K562 (cell line): Measurements from ENCODE around the gene CETN1. TPM values are rescaled to one million over a fixed set of nuclear protein-coding genes. Genes with fewer than 3 reads are reported as not detected.

ENCODE experiments used
- ATAC-seq: fragments of 200-7000 bp; cut with Tn5 transposase; 3 replicates; pipeline ENCODE4 v1.9.1; 2020; ENCODE audit warnings: moderate library complexity
- BruUV-seq: library from RNA; stranded (reverse); fragments of 400-500 nt; replicated peaks from 2 replicates; lab custom pipeline; 2021; lab: Mats Ljungman, UMichigan
- CTCF ChIA-PET: fragments of 300-600 bp; formaldehyde crosslinking; extraction: SDS; loops from one replicate; lab custom pipeline; 2021; ENCODE audit warnings: low intra/inter-chr PET ratio; lab: Yijun Ruan, JAX
- POLR2A ChIA-PET: fragments of 300-600, 350-650 bp; sonication (Branson Sonifier 250); formaldehyde crosslinking; extraction: SDS; loops from one replicate; lab custom pipeline; 2021; ENCODE audit warnings: antibody characterized with exemption, inconsistent platforms; lab: Yijun Ruan, JAX
- DNase-seq, 4 experiments: peaks; one replicate each; pipeline versions ENCODE4 v3.0.0 to v3.0.0-alpha.2; 2011 to 2018; ENCODE audit warnings: low spot score in 3 of 4, mixed read lengths in 3 of 4; ENCODE audit errors: extremely low read depth in 1 of 4
- FAIRE-seq: peaks from 2 replicates; lab custom pipeline; 2011; peaks lifted over from hg19 to GRCh38; lab: Jason Lieb, UNC
- H2AFZ ChIP-seq: 2 replicates; pipeline ENCODE4 v1.6.0; 2011; ENCODE audit warnings: low read depth, low read length, control low read depth, inconsistent platforms
- H3K27ac ChIP-seq: fragments of 200-600 bp; 3 replicates; pipeline ENCODE4 v1.8.0; 2011; ENCODE audit warnings: low read depth, mild to moderate bottlenecking, control low read depth, inconsistent platforms, low read length, moderate library complexity, mixed read lengths; ENCODE audit errors: extremely low read depth
- H3K27me3 ChIP-seq, 2 experiments: fragments of 300-600 bp in 1 of 2; 2 replicates in 1 of 2; 3 replicates in 1 of 2; pipeline versions ENCODE4 v1.6.0 to v1.8.0; 2011; ENCODE audit warnings: inconsistent platforms in 2 of 2, low read length in 2 of 2, mild to moderate bottlenecking in 1 of 2, mixed read lengths in 1 of 2, moderate library complexity in 1 of 2; ENCODE audit not compliant: control insufficient read depth in 2 of 2, insufficient read depth in 2 of 2
- H3K36me3 ChIP-seq: fragments of 300-600 bp; 3 replicates; pipeline ENCODE4 v1.8.0; 2011; ENCODE audit warnings: mild to moderate bottlenecking, low read length, inconsistent platforms; ENCODE audit not compliant: control insufficient read depth, insufficient read depth
- H3K4me1 ChIP-seq, 2 experiments: fragments of 200-600 bp in 1 of 2; replicated peaks in 1 of 2; 2 replicates in 1 of 2; 3 replicates in 1 of 2; pipeline versions ENCODE4 v1.5.1 to v1.8.0; 2011; ENCODE audit warnings: inconsistent platforms in 2 of 2, low read length in 2 of 2, mild to moderate bottlenecking in 1 of 2, mixed read lengths in 1 of 2, moderate library complexity in 1 of 2; ENCODE audit not compliant: control insufficient read depth in 2 of 2, insufficient read depth in 2 of 2
- H3K4me2 ChIP-seq: 2 replicates; pipeline ENCODE4 v1.6.1; 2011; ENCODE audit warnings: low read length, control low read depth, inconsistent platforms, mixed read lengths; ENCODE audit not compliant: insufficient read depth
- H3K4me3 ChIP-seq: fragments of 200-600 bp; sonication (generic), shearing (Covaris generic); 2 replicates; pipeline ENCODE4 v1.5.1; 2016; ENCODE audit warnings: control low read depth, inconsistent platforms
- H3K79me2 ChIP-seq: fragments of 200-600 bp; 3 replicates; pipeline ENCODE4 v1.8.0; 2011; ENCODE audit warnings: low read length, inconsistent platforms; ENCODE audit not compliant: control insufficient read depth, insufficient read depth
- H3K9ac ChIP-seq, 2 experiments: 2 replicates each; pipeline versions ENCODE4 v1.6.0 to v1.6.1; 2011; ENCODE audit warnings: low read depth in 2 of 2, low read length in 2 of 2, control low read depth in 1 of 2, inconsistent platforms in 1 of 2, mild to moderate bottlenecking in 1 of 2, mixed read lengths in 1 of 2; ENCODE audit not compliant: insufficient read depth in 1 of 2
- H3K9me1 ChIP-seq: one replicate; pipeline ENCODE4 v1.6.0; 2011; ENCODE audit warnings: inconsistent platforms, mild to moderate bottlenecking, low read length, moderate library complexity; ENCODE audit not compliant: control insufficient read depth, insufficient read depth
- H3K9me3 ChIP-seq: replicated peaks from 2 replicates; pipeline ENCODE4 v1.5.1; 2011; ENCODE audit warnings: low read depth, low read length, inconsistent platforms; ENCODE audit not compliant: control insufficient read depth, insufficient read depth
- H4K20me1 ChIP-seq: replicated peaks from 2 replicates; pipeline ENCODE4 v1.6.1; 2011; ENCODE audit warnings: low read length, inconsistent platforms, mixed read lengths; ENCODE audit not compliant: control insufficient read depth, insufficient read depth
- C11orf30 ChIP-seq: fragments of 450-650 bp; IDR thresholded peaks from 2 replicates; pipeline ENCODE4 v1.6.1; 2016; ENCODE audit warnings: low read depth, mild to moderate bottlenecking
- DIDO1 ChIP-seq: fragments of 450-650 bp; IDR thresholded peaks from 2 replicates; pipeline ENCODE4 v1.6.1; 2016; ENCODE audit warnings: low read depth, missing biosample characterization, missing genetic modification characterization
- DNMT1 ChIP-seq: fragments of 450-650 bp; IDR thresholded peaks from 2 replicates; pipeline ENCODE4 v1.6.1; 2016; ENCODE audit warnings: antibody characterized with exemption, mild to moderate bottlenecking
- KLF10 ChIP-seq: fragments of 250-450 bp; sonication (Bioruptor Pico); IDR thresholded peaks from 2 replicates; pipeline ENCODE4 v1.6.1; 2021; ENCODE audit warnings: matching md5 sums
- NR2C2 ChIP-seq, 2 experiments: fragments of 200-800 bp in 1 of 2; sonication (Bioruptor generic) in 1 of 2; sonication (generic) in 1 of 2; formaldehyde crosslinking in 1 of 2; IDR thresholded peaks; 2 replicates each; pipeline versions ENCODE4 v1.6.1 to v1.8.0; 2016 to 2022; ENCODE audit warnings: mild to moderate bottlenecking in 1 of 2, missing compliant biosample characterization in 1 of 2, missing genetic modification characterization in 1 of 2, missing genetic modification reagents in 1 of 2
- POLR2A ChIP-seq: fragments of 450-650 bp; conservative IDR thresholded peaks from 2 replicates; pipeline ENCODE4 v1.6.1; 2016
- SMARCA4 ChIP-seq: fragments of 450-650 bp; IDR thresholded peaks from 2 replicates; pipeline ENCODE4 v1.6.1; 2016
- TAF9B ChIP-seq: fragments of 450-650 bp; IDR thresholded peaks from 2 replicates; pipeline ENCODE4 v1.6.1; 2018; ENCODE audit warnings: mild to moderate bottlenecking; ENCODE audit not compliant: partially characterized antibody
- ZBTB7A ChIP-seq: IDR thresholded peaks from 2 replicates; pipeline ENCODE4 v1.6.1; 2011; ENCODE audit warnings: low read depth, mild to moderate bottlenecking, low read length, moderate library complexity, borderline replicate concordance; ENCODE audit not compliant: control insufficient read depth
- WGBS: fragments of 100-300 bp; shearing (Covaris generic); methylation state at CpG from one replicate; pipeline ENCODE4 v1.1.6; 2016; ENCODE audit warnings: low coverage, mixed read lengths; ENCODE audit not compliant: insufficient coverage; ENCODE audit errors: missing lambda C conversion rate; 5-methylcytosine and 5-hydroxymethylcytosine counted together
- in situ Hi-C: fragments of 300-500 bp; cut with MboI; formaldehyde crosslinking; loops from 4 replicates; pipeline ENCODE4 v1.15.0; 2018; ENCODE audit warnings: inconsistent platforms, mixed read lengths
- intact Hi-C: fragments of 100-400 bp; cut with micrococcal nuclease; formaldehyde crosslinking; loops from 2 replicates; pipeline ENCODE4 v1.14.2; 2022
- polyA plus RNA-seq, 8 experiments: library from polyadenylated mRNA; depleted of rRNA in 4 of 8; stranded (reverse) in 5 of 8; unstranded in 3 of 8; fragments of >200 nt; fragmentation: Nextera tagmentation in 2 of 8; fragmentation: Illumina TruSeq in 1 of 8; extraction: Ambion mirVana in 2 of 8; extraction: Trizol in 1 of 8; gene quantifications; 2 replicates each; pipeline versions ENCODE4 v1.2.1 to v1.2.3, GENCODE V29; 2011 to 2014; ENCODE audit warnings: inconsistent platforms in 1 of 8, missing spikeins in 1 of 8
- total RNA-seq, 7 experiments: library from RNA; depleted of rRNA in 6 of 7; stranded (reverse); fragments of >200 nt in 6 of 7; fragmentation: Illumina TruSeq in 2 of 7; extraction: Trizol in 2 of 7; gene quantifications; 2 replicates each; pipeline versions ENCODE4 v1.2.1 to v1.2.3, GENCODE V29; 2011 to 2021; ENCODE audit warnings: low replicate concordance in 1 of 7
- TF ChIP-seq, protein P1 (sequence below): sonication (generic); formaldehyde crosslinking; IDR thresholded peaks from 2 replicates; pipeline ENCODE4 v1.8.0; 2022; ENCODE audit warnings: mild to moderate bottlenecking, missing genetic modification reagents
- TF ChIP-seq, protein P2 (sequence below): sonication (generic); formaldehyde crosslinking; IDR thresholded peaks from 2 replicates; pipeline ENCODE4 v1.8.0; 2022; ENCODE audit warnings: mild to moderate bottlenecking, low read depth, missing genetic modification reagents

Gene CETN1
- total and polyA plus RNA-seq, 9 of the 15 experiments (the other 6 are each of a cell fraction or from before 2014, with no cell fraction given) = 0.07 to 0.34 (median 0.19) TPM; not detected in 3

DNA sequence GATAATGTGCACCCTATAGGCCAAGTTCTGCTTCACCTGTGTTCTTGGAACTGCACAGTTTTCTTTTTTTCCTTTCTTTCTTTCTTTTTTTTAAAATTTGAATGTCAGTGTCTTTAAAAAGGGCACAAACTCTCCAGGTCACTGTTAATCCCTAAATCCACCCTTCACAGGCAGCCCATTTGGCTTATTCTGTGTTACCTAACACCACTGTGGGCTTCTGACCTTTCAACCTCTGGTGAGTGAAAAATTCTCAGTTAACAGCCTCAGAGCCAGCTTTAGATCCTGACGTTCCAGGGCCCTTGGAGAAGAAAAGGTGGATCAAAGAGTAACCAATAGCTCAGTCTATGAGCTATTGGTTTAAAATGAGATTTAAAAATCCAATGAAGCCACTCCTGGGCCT lies 6.8 kb upstream of the CETN1 start:
- no peak overlapping the region for H3K4me2 ChIP-seq
- in situ Hi-C loops = no loop called here
- 0% methylated on average over 1 of the region's 1 CpG for WGBS

GRCh38 chr18:574149-574860 lies 5.9 kb upstream of the CETN1 start:
- DNase-seq (no peak), FAIRE-seq (no peak), ATAC-seq (no peak)
- in situ Hi-C loops (no loop called here), intact Hi-C loops (no loop called here)
- no TSS peak for BruUV-seq
- ChIA-PET POLR2A (interaction anchor here (0.5 kb wide), 2 partner anchors 132 to 307 kb away, joined by 3 read pairs; no protein-coding TSS in a partner anchor), CTCF (no interaction called here)
- WGBS = 0% methylated on average over 4 of the region's 4 CpGs
- Histone ChIP-seq H3K4me3 (no peak overlapping the region), H3K9me3 (no peaks in the 10 kb centered on the region), H3K79me2 (no peaks in the 10 kb centered on the region), H3K9me1 (no peaks in the 10 kb centered on the region), H3K9ac (no peak overlapping the region), H4K20me1 (no peaks in the 10 kb centered on the region), H3K4me1 (no peaks in the 10 kb centered on the region), H3K27me3 (peaks cover 36 to 37% of the 10 kb centered on the region in 2 experiments), H3K36me3 (no peaks in the 10 kb centered on the region), H3K27ac (no peak overlapping the region), H3K4me2 (no peak overlapping the region), H2AFZ (no peak overlapping the region)
- TF ChIP-seq, protein P1, sequence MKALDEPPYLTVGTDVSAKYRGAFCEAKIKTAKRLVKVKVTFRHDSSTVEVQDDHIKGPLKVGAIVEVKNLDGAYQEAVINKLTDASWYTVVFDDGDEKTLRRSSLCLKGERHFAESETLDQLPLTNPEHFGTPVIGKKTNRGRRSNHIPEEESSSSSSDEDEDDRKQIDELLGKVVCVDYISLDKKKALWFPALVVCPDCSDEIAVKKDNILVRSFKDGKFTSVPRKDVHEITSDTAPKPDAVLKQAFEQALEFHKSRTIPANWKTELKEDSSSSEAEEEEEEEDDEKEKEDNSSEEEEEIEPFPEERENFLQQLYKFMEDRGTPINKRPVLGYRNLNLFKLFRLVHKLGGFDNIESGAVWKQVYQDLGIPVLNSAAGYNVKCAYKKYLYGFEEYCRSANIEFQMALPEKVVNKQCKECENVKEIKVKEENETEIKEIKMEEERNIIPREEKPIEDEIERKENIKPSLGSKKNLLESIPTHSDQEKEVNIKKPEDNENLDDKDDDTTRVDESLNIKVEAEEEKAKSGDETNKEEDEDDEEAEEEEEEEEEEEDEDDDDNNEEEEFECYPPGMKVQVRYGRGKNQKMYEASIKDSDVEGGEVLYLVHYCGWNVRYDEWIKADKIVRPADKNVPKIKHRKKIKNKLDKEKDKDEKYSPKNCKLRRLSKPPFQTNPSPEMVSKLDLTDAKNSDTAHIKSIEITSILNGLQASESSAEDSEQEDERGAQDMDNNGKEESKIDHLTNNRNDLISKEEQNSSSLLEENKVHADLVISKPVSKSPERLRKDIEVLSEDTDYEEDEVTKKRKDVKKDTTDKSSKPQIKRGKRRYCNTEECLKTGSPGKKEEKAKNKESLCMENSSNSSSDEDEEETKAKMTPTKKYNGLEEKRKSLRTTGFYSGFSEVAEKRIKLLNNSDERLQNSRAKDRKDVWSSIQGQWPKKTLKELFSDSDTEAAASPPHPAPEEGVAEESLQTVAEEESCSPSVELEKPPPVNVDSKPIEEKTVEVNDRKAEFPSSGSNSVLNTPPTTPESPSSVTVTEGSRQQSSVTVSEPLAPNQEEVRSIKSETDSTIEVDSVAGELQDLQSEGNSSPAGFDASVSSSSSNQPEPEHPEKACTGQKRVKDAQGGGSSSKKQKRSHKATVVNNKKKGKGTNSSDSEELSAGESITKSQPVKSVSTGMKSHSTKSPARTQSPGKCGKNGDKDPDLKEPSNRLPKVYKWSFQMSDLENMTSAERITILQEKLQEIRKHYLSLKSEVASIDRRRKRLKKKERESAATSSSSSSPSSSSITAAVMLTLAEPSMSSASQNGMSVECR (CRISPR knock-in tag) = no peak
- TF ChIP-seq, protein P2, sequence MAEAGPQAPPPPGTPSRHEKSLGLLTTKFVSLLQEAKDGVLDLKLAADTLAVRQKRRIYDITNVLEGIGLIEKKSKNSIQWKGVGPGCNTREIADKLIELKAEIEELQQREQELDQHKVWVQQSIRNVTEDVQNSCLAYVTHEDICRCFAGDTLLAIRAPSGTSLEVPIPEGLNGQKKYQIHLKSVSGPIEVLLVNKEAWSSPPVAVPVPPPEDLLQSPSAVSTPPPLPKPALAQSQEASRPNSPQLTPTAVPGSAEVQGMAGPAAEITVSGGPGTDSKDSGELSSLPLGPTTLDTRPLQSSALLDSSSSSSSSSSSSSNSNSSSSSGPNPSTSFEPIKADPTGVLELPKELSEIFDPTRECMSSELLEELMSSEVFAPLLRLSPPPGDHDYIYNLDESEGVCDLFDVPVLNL (CRISPR knock-in tag) = no peak
- TF ChIP-seq POLR2A = no peak
- TF ChIP-seq DIDO1 (tag) = no peak
- TF ChIP-seq NR2C2 (CRISPR knock-in tag; IDR thresholded peaks at IDR 0.05) = no peak
- TF ChIP-seq NR2C2 (tag; IDR thresholded peaks at IDR 0.05) = no peak
- TF ChIP-seq TAF9B = no peak
- no peak for TF ChIP-seq DNMT1

More for the DNA sequence above, 6.8 kb upstream of the CETN1 start:
- H2AFZ ChIP-seq = no peak overlapping the region
- no peak overlapping the region for H3K27ac ChIP-seq
- DNase-seq (no peak), ATAC-seq (no peak), FAIRE-seq (no peak)
- ChIA-PET CTCF (no interaction called here), POLR2A (interaction anchor here (4.2 kb wide), 1 partner anchor 12 kb away, joined by 21 read pairs; no protein-coding TSS in a partner anchor)
- H3K4me3 ChIP-seq = no peak overlapping the region
- no peaks in the 10 kb centered on the region for H3K79me2 ChIP-seq
- H3K9ac ChIP-seq = no peak overlapping the region
- H3K4me1 ChIP-seq = no peaks in the 10 kb centered on the region
- TF ChIP-seq ZBTB7A (no peak), C11orf30 (no peak), SMARCA4 (no peak), KLF10 (no peak)
- peaks cover 36 to 40% of the 10 kb centered on the region in 2 experiments for H3K27me3 ChIP-seq
- H4K20me1 ChIP-seq = no peaks in the 10 kb centered on the region
- BruUV-seq = no TSS peak
- no peaks in the 10 kb centered on the region for H3K9me1 ChIP-seq
- no peaks in the 10 kb centered on the region for H3K36me3 ChIP-seq
- no peaks in the 10 kb centered on the region for H3K9me3 ChIP-seq
- intact Hi-C loops = no loop called here
